Ovary (tissue), 9 donors: ENCODE results near the gene EDN1. TPM values are rescaled to one million over a fixed set of nuclear protein-coding genes. Genes with fewer than 3 reads are reported as not detected.
"Not testable (repeated sequence)": the region's sequence is repeated elsewhere in the genome, so short reads cannot be mapped to it uniquely, and the experiment has no call there.

ENCODE experiments used
- DNase-seq, 5 donors: peaks; one replicate each; pipeline ENCODE4 v3.0.0-alpha.2; 2019 to 2020
- H3K27ac ChIP-seq, 2 donors: fragments of 200-600 bp; one replicate each; pipeline versions ENCODE4 v1.5.1 to v1.8.0; 2019 to 2022
- H3K27me3 ChIP-seq: fragments of 200-600 bp; one replicate; pipeline ENCODE4 v1.8.0; 2022
- H3K36me3 ChIP-seq: fragments of 200-600 bp; sonication (generic); one replicate; pipeline ENCODE4 v1.5.1; 2019
- H3K4me1 ChIP-seq: one replicate; pipeline ENCODE4 v1.8.1; 2013; ENCODE audit warnings: mild to moderate bottlenecking, moderate library complexity; ENCODE audit not compliant: insufficient read depth
- H3K4me3 ChIP-seq: fragments of 200-600 bp; sonication (generic); one replicate; pipeline ENCODE4 v1.5.1; 2017
- H3K9me3 ChIP-seq, 2 donors: fragments of 200-600 bp in 1 of 2; sonication (generic) in 1 of 2; one replicate each; pipeline versions ENCODE4 v1.5.1 to v1.8.1; 2013 to 2019; ENCODE audit warnings: mild to moderate bottlenecking in 1 of 2, moderate library complexity in 1 of 2
- CTCF ChIP-seq, 3 donors: fragments of 450-650 bp in 2 of 3; fragments of 200-600 bp in 1 of 3; IDR thresholded peaks; one replicate each; pipeline versions ENCODE4 v1.5.1 to v1.8.0; 2016 to 2022; ENCODE audit warnings: antibody characterized with exemption in 3 of 3, mild to moderate bottlenecking in 1 of 3
- EP300 ChIP-seq: sonication (generic); formaldehyde crosslinking; IDR thresholded peaks from one replicate; pipeline ENCODE4 v1.6.1; 2017; ENCODE audit warnings: antibody characterized with exemption
- POLR2A ChIP-seq: fragments of 450-650 bp; IDR thresholded peaks from one replicate; pipeline ENCODE4 v1.6.1; 2017; ENCODE audit warnings: antibody characterized with exemption, mild to moderate bottlenecking, moderate library complexity
- WGBS, 3 donors: extraction: QIAGEN DNeasy Blood & Tissue Kit in 1 of 3; methylation state at CpG; one replicate each; pipeline versions ENCODE4 v1.1.5 to v1.1.7; 2013 to 2017; 5-methylcytosine and 5-hydroxymethylcytosine counted together
- intact Hi-C, 4 donors: fragments of 100-400 bp; cut with DNase I; formaldehyde crosslinking; loops; one replicate each; pipeline versions ENCODE4 v1.11.0 to v1.15.1; 2022 to 2023
- polyA plus RNA-seq, 2 donors: library from polyadenylated mRNA; stranded (reverse); fragments of 200-250 nt in 1 of 2; fragments of 350-450 nt in 1 of 2; fragmentation: Illumina TruSeq in 1 of 2; extraction: RNeasy Lipid Tissue Mini Kit (QIAGEN cat#74804) in 1 of 2; gene quantifications; one replicate each; pipeline ENCODE4 v1.2.3, GENCODE V29; 2013 to 2014
- total RNA-seq, 7 donors: library from RNA; depleted of rRNA in 2 of 7; stranded (reverse); fragments of >200 nt in 2 of 7; fragmentation: NEBNext Ultra II Directional in 3 of 7; extraction: Animal tissue kit (Norgen Biotek cat#: 25700) in 3 of 7; gene quantifications; one replicate each; pipeline versions ENCODE4 v1.1.0 to v1.2.4, GENCODE V29; 2016 to 2023
- donor health status: DM: no; HTN: no; CAD: no; lungs with moderate emphysema.
- donor health status: DM: no; HTN: no; CAD: no.
- donor health status: Bipolar disorder and iron deficiency.
- donor health status: DM: yes; HTN: yes; CAD: no.
- donor health status: DM: no; HTN: no; CAD: no.
- donor health status: DM: yes; HTN: yes; CAD: no.

EDN1 gene
- total and polyA plus RNA-seq, 9 donors: 0.95 to 11.1 (median 3.1) TPM

GRCh38 chr6:12331474-12331873 lies 41.3 kb downstream of the EDN1 start:
- no peak for TF ChIP-seq POLR2A
- TF ChIP-seq EP300: no peak
- no peak for TF ChIP-seq CTCF (IDR thresholded peaks at IDR 0.05)
- Histone ChIP-seq H3K9me3 (no peaks in the 10 kb centered on the region), H3K27ac (no peak overlapping the region), H3K27me3 (no peaks in the 10 kb centered on the region), H3K4me3 (no peak overlapping the region), H3K4me1 (no peaks in the 10 kb centered on the region), H3K36me3 (no peaks in the 10 kb centered on the region)
- no peak for DNase-seq
- intact Hi-C loops: no loop called here
- WGBS, 3 donors: 61 to 70% (median 65%) methylated on average over 2 of the region's 2 CpGs

DNA sequence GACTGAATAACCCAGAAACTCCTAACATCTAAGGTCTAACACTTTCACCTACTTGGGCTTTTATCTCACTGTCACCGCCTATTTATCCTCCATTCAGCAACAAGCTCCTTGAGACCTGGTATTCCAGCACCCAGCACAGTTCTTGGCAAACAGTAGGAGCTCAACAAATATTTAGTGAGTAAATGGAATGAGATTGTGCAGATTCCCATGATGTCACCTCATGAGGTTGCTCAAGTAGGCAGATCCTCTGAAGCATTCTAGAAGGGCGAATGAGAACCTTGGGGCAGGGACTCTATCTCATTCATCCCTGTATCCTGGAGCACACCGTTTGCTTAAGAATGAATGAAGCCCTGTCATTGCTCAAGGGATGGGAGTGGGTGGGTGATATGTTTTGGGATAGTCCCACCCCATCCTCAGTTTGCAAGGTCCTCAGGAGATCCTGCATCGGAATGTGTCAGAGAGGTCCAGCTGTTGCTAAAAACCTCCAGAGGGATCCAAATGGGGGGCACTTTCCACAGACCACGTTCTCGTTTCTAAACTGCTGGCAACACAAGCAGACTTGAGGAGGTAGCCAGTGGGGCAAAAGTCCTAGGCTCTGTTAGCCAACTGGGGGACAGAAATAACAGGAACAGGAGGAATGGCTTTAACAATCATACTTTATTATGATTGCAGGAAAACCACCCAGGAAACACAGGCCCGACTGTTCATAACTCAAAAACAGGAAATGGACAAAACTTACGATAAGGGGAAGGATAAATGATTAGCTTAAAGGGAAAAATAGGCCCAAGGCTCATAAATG lies 42.0 kb downstream of the EDN1 start:
- WGBS, 3 donors: 63 to 74% (median 65%) methylated on average over 8 of the region's 8 CpGs
- no peak for DNase-seq
- Histone ChIP-seq H3K4me1 (no peaks in the 10 kb centered on the region), H3K4me3 (no peak overlapping the region), H3K36me3 (no peaks in the 10 kb centered on the region), H3K27me3 (no peaks in the 10 kb centered on the region), H3K27ac (no peak overlapping the region), H3K9me3 (no peaks in the 10 kb centered on the region)
- intact Hi-C loops: no loop called here
- TF ChIP-seq EP300 (no peak), CTCF (IDR thresholded peaks at IDR 0.05) (no peak), POLR2A (no peak)

DNA sequence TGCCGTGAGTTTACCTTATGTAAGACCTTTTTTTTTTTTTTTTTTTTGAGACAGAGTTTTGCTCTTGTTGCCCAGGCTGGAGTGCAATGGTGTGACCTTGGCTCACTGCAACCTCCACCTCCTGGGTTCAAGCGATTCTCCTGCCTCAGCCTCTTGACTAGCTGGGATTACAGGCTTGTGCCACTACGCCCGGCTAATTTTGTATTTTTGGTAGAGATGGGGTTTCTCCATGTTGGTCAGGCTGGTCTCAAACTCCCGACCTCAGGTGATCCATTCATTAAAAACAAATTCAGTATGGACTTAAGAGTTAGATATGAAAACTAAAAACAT lies 42.6 kb downstream of the EDN1 start:
- intact Hi-C loops, H3K4me3 ChIP-seq, H3K4me1 ChIP-seq, H3K36me3 ChIP-seq, DNase-seq, H3K27me3 ChIP-seq, H3K27ac ChIP-seq, H3K9me3 ChIP-seq: not testable (repeated sequence)
- WGBS, 3 donors: 83 to 86% (median 85%) methylated on average over 5 of the region's 5 CpGs

DNA sequence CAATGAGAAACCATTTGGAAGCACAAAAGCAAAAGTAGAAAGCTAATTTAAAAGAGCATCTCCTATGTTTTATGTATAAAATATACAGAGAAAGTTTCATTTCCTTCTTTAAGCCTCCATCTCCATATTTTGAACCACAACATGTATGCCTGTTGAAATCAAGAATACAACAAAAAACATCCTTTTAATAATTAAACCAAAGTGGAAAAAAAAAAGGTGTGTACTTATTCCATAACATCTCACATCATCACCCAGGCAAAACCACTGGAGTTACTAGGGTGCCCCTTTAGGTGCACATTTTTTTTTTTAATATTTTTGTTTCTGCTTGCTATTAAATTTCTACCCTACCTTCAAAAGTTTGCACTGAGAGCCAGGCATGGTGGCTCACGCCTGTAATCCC lies 43.0 kb downstream of the EDN1 start:
- no peaks in the 10 kb centered on the region for H3K9me3 ChIP-seq
- no peaks in the 10 kb centered on the region for H3K4me1 ChIP-seq
- no peak for TF ChIP-seq EP300
- TF ChIP-seq CTCF (IDR thresholded peaks at IDR 0.05): no peak
- no peak for TF ChIP-seq POLR2A
- no peak for DNase-seq
- intact Hi-C loops: no loop called here
- no peaks in the 10 kb centered on the region for H3K36me3 ChIP-seq
- no peak overlapping the region for H3K27ac ChIP-seq
- no peak overlapping the region for H3K4me3 ChIP-seq
- H3K27me3 ChIP-seq: no peaks in the 10 kb centered on the region
- 88 to 94% (median 93%) methylated on average over 1 of the region's 1 CpG for WGBS, 3 donors

DNA sequence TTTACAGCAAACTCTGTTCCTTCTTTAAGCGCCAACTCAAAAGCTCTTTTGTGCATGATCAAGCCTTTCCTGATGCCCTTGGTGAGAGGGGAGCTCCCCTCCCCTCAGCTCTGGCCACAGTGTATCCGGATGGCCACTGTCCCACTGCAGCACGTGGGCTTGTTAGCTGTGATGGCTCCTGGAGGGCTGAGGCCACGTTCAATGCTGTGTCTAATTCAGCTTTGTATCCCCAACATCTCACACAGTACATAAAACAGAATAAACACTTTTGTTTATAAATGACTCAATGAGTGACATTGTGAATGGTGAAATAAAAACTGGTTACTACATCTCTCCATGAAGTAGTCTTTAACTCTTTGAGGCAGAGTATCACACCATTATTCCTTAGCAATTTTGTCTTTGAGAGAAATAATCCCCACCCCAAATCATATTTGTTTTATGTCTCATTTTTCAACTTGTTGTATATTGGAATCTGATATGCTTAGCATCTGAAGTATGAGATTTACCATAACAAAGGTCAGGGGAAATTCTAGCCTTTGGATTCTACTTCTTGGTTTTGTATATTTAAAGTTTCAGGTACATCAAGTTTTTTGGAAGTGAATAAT lies 44.5 kb downstream of the EDN1 start:
- Histone ChIP-seq H3K27me3 (no peaks in the 10 kb centered on the region), H3K27ac (no peak overlapping the region), H3K4me1 (no peaks in the 10 kb centered on the region), H3K4me3 (no peak overlapping the region), H3K9me3 (no peaks in the 10 kb centered on the region), H3K36me3 (no peaks in the 10 kb centered on the region)
- 69 to 77% (median 72%) methylated on average over 4 of the region's 4 CpGs for WGBS, 3 donors
- no peak for TF ChIP-seq POLR2A
- TF ChIP-seq CTCF (IDR thresholded peaks at IDR 0.05): no peak
- no peak for TF ChIP-seq EP300
- no peak for DNase-seq
- intact Hi-C loops: no loop called here
